ENCODE measurements around the gene PRKAR1A. TPM values are rescaled to one million over a fixed set of nuclear protein-coding genes. Genes with fewer than 3 reads are reported as not detected.
"Not testable (repeated sequence)": the region's sequence is repeated elsewhere in the genome, so short reads cannot be mapped to it uniquely, and the experiment has no call there.

PRKAR1A gene
- total RNA-seq, 3 donors from 2014 or later = 133 to 167 (median 134) TPM

DNA sequence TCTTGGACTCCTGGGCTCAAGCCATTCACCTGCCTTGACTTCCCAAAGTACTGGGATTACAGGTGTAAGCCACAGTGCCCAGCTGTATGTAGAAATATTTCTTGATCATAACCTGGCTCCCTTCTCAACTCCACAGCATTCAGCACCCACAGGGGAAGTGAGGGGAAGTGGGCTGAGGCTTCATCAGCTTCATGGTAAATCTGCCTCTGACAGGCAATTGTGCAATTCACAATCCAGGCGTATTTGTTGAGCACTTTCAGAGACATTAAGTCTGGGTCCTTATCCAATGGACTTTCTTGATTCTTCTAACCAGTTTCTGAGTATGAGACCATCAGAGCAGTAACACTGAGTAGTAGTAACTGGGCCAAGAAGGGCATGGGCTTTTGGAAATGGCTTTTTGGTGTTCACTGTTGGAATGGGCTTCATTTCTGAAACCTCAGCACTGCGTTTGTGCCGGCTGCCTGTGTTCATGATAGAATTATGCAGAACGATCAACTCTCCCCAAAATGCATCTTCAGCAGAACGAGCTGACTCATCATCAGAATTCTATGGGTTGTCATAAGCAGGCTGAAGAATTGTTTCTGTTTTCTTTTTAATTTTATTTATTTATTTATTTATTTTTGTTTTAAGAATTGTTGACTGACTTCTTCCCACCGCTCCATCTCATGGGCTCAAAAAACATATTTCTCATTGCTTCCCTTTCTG is 60.1 kb downstream of the PRKAR1A start:
- Mint-ChIP-seq H3K4me1 (ENCODE audit: low read depth) (no peaks in the 10 kb centered on the region), H3K9me3 (no peaks in the 10 kb centered on the region), H3K27me3 (ENCODE audit: low read depth) (no peaks in the 10 kb centered on the region), H3K36me3 (ENCODE audit: insufficient read depth) (no peaks in the 10 kb centered on the region), H3K4me3 (no peak overlapping the region)
- DNase-seq (no peak), ATAC-seq (no peak)

DNA sequence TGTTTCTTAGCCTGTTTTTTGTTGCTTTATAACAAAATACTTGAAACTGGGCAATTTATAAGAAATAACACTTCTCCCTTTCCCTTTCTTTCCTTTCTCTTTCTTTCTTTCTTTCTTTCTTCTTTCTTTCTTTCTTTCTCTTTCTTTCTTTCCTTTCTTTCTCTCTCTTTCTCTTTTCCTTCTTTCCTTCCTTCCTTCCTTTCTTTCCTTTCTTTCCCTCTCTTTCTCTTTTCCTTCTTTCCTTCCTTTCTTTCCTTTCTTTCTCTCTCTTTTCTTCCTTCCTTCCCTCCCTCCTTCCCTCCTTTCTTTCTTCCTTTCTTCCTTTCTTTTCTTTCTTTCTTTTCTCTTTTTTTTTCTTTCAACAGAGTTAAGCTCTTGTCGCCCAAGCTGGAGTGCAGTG is 61.1 kb downstream of the PRKAR1A start:
- Mint-ChIP-seq H3K4me3 (no peak overlapping the region), H3K27me3 (ENCODE audit: low read depth) (no peaks in the 10 kb centered on the region), H3K36me3 (ENCODE audit: insufficient read depth) (no peaks in the 10 kb centered on the region), H3K4me1 (ENCODE audit: low read depth) (no peaks in the 10 kb centered on the region), H3K9me3 (no peaks in the 10 kb centered on the region)
- no peak for ATAC-seq
- no peak for DNase-seq

DNA sequence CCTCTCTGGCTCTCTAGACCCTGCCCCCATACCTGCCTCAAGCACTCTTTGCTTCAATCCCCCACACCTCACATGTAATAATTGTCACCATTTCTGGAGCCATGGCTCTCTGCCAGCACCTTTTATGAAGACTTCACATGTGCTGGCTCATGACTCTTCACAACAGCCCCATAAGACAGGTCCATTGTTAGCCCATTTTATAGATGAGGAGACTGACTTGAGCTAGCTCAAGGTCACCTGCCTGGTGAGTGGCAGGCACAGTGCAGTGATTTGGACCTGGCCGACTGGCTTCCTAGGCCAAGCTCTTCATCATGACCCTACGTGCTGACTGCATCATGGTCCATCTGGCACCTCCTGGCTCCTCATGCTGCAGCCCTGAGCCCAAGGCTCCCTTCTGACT is 63.9 kb downstream of the PRKAR1A start:
- Mint-ChIP-seq H3K4me3 (no peak overlapping the region), H3K4me1 (ENCODE audit: low read depth) (no peaks in the 10 kb centered on the region), H3K27me3 (ENCODE audit: low read depth) (peaks cover 3% of the 10 kb centered on the region), H3K36me3 (ENCODE audit: insufficient read depth) (no peaks in the 10 kb centered on the region), H3K9me3 (peaks cover 4% of the 10 kb centered on the region)
- ATAC-seq (no peak), DNase-seq (no peak)

DNA sequence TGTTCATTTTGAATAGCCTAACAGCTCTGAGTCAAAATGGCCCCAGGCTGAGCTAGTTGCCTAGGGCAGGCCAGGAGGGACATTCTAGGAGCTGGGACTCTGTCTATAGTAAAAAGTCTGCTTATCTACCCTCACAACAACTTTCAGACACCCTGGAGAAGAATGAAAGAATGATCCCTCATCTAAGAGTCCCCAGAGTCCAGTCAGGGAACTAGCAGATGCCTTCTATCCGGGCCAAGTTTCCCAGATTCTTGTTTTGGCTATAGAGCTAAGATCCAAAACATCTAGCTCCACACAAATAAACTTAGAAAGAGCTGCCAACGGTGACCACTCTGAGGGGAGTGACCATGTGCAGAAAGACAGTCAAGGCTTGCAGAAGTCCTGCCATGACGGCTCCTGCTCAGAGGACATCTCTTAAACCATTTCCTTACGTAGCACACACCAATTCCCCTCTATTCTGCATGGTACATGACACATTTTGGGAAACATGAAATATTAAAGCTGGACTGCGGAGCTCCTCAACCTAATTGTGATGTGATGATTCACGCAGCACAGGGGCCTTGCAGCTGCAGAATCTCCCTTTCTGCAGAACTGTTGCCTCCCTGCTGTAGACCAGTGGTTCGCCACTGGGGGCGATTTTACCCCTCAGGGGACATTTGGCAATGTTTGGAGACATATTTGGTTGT is 64.7 kb downstream of the PRKAR1A start:
- Mint-ChIP-seq H3K4me1 (ENCODE audit: low read depth) (no peaks in the 10 kb centered on the region), H3K4me3 (no peak overlapping the region), H3K27me3 (ENCODE audit: low read depth) (peaks cover 3% of the 10 kb centered on the region), H3K9me3 (peaks cover 4% of the 10 kb centered on the region), H3K36me3 (ENCODE audit: insufficient read depth) (no peaks in the 10 kb centered on the region)
- DNase-seq = no peak
- ATAC-seq = no peak

DNA sequence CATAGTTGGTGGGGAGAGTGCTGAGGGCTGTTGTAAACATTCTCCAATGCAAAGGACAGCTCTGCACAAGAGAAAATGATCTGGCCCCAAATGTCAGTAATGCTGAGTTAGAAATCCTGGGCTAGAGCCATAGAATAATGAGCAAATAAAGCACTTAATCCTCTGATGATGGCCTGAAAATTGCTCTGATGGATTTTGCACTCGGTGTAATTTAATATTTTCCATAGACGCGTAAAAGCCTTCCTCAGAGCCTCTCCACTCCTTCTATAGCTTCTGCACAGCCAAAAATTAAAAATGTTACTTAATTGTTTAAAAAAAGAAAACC is 65.2 kb downstream of the PRKAR1A start:
- Mint-ChIP-seq H3K36me3 (ENCODE audit: insufficient read depth) (no peaks in the 10 kb centered on the region), H3K4me1 (ENCODE audit: low read depth) (no peaks in the 10 kb centered on the region), H3K27me3 (ENCODE audit: low read depth) (peaks cover 3% of the 10 kb centered on the region), H3K4me3 (no peak overlapping the region), H3K9me3 (peaks cover 4% of the 10 kb centered on the region)
- DNase-seq = no peak
- no peak for ATAC-seq

DNA sequence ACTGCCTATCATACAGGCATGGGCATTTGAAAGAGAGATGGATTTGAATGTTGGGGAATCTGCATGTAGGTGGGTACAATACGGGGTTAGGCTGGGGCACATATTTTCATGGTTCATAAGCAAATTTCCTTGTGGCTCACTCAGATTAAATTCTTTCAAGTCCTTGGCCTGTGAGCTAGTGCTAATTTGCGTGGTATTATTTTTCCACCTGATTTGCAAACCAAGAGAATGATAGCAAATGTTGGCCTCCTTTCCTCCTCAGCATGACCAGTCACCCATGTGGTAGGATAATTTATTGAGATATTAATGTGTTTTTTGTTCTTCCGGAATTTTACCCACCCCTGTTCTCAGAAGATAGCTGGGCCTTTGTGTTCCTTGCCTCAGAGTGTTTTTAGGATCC is 66.0 kb downstream of the PRKAR1A start:
- Mint-ChIP-seq H3K4me1 (ENCODE audit: low read depth) (no peaks in the 10 kb centered on the region), H3K9me3 (peaks cover 4% of the 10 kb centered on the region), H3K36me3 (ENCODE audit: insufficient read depth) (no peaks in the 10 kb centered on the region), H3K4me3 (no peak overlapping the region), H3K27me3 (ENCODE audit: low read depth) (peaks cover 3% of the 10 kb centered on the region)
- ATAC-seq = no peak
- no peak for DNase-seq

DNA sequence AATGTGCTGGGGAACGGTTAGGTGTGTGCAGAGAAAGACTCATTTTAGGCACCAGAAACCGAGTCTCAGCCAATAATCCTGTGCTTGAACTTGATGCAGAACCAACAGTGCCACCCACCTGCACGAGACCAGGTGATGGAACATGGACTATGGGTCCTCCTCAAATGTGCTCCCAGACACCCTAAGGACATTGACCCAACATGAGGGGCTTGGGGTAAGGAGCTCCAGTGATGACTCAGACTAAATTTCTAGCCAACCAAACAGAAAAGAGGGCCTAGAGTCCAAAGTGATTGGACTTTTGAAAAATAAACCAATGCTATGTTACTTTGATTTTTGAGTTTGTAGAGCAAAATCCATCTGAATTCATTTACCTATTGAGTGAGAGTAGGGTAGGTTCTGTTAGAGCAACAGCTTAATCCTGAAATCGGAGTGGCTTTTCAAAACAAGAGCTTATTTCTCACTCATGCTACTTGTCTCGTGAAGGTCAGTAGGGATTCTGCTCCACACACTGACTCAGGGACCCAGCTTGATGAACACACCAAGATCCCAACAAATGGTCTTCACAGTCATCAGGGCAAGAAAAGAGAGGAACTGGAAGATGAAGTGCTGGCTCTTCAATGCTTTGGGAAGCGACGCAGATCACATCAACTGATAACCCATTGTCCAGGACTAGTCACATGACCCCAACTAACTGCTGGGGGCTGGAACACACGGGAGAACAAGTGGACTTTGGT is 67.1 kb downstream of the PRKAR1A start:
- no peaks in the 10 kb centered on the region for H3K36me3 Mint-ChIP-seq (ENCODE audit: insufficient read depth)
- ATAC-seq = no peak
- H3K9me3 Mint-ChIP-seq = peaks cover 4% of the 10 kb centered on the region
- DNase-seq = no peak
- no peaks in the 10 kb centered on the region for H3K4me1 Mint-ChIP-seq (ENCODE audit: low read depth)
- H3K27me3 Mint-ChIP-seq (ENCODE audit: low read depth) = peaks cover 5% of the 10 kb centered on the region
- no peak overlapping the region for H3K4me3 Mint-ChIP-seq

DNA sequence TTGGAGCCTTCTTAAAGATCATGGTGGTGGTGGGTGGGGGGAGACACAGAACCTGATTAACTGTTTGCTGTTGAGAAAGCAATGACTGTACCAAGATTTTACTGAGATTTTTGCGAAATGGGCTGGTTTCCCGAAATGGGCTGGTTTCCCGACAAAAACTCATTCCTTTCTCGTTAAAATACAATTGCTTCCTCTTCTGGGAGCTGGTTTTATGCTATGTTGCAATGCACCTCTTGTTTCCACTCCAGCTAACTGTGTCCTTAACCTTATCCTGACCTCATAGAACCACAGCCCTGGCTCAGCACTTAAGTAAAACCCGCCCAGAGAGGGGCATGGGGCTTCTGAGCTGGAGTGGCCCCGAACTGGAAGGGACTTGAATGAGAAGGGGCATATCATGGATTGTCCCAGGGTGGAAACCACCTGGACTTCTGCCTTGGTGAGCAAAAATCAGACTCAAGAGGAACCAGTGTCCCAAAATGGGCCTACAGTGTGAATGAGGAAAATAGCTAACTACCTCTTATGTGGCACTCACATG is 68.1 kb downstream of the PRKAR1A start:
- Mint-ChIP-seq H3K9me3 (peaks cover 4% of the 10 kb centered on the region), H3K4me3 (no peak overlapping the region), H3K4me1 (ENCODE audit: low read depth) (no peaks in the 10 kb centered on the region), H3K36me3 (ENCODE audit: insufficient read depth) (no peaks in the 10 kb centered on the region), H3K27me3 (ENCODE audit: low read depth) (peaks cover 5% of the 10 kb centered on the region)
- no peak for DNase-seq
- ATAC-seq = no peak

DNA sequence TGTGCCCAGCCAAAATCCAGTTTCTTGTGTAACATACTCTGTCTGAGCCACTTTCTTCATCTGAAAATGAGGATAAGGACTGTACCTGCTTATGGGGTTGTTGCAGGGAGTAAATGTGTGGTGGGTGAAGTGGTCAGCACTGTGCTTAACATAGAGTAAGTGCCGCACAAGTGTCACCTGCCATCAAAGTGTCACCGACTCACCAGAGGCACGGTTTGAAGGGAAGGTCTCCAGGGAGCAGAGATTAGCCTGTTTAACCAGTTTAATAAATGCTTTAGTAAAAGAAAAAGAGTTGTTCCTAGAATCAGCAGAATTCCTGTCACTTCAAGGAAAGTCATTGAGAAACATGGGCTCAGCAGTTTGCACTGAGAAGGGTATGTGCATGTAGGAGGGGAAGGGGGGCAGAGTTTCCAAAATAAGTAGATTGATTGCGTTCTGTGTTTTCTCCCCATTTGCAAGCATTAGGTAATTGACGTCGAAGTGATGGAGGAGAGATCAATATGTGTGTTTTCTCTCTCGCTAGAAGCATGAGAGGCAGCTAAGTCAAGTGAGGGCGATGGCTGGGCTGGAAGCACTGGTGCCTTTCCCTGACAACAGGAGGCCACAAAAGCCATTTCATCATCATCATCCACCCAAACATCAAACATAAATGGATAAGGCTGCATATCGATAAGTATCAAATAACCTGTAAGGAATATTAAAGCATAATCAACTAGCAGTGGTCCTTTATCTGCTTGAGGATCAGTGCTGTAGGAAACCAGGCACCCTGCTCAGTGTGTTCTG is 69.8 kb downstream of the PRKAR1A start:
- Mint-ChIP-seq H3K36me3 (ENCODE audit: insufficient read depth) (no peaks in the 10 kb centered on the region), H3K4me3 (no peak overlapping the region), H3K27me3 (ENCODE audit: low read depth) (peaks cover 5% of the 10 kb centered on the region), H3K9me3 (peaks cover 4% of the 10 kb centered on the region), H3K4me1 (ENCODE audit: low read depth) (no peaks in the 10 kb centered on the region)
- no peak for DNase-seq
- no peak for ATAC-seq

DNA sequence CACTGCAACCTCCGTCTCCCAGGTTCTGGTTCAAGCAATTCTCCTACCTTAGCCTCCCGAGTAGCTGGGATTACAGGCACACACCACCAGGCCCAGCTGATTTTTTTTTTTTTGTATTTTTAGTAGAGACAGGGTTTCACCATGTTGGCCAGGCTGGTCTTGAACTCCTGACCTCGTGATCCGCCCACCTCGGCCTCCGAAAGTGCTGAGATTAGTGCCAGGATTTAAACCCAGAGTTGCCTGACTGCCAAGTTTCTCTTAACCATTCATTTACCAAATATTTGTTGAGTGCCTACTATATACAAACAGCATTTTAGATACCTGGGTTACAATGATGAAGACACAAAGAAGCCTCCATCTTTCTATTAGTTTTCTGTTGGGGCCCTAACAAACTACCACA is 70.6 kb downstream of the PRKAR1A start:
- not testable (repeated sequence) for H3K4me1 Mint-ChIP-seq (ENCODE audit: low read depth); DNase-seq; H3K27me3 Mint-ChIP-seq (ENCODE audit: low read depth); H3K9me3 Mint-ChIP-seq; H3K36me3 Mint-ChIP-seq (ENCODE audit: insufficient read depth); H3K4me3 Mint-ChIP-seq; ATAC-seq

DNA sequence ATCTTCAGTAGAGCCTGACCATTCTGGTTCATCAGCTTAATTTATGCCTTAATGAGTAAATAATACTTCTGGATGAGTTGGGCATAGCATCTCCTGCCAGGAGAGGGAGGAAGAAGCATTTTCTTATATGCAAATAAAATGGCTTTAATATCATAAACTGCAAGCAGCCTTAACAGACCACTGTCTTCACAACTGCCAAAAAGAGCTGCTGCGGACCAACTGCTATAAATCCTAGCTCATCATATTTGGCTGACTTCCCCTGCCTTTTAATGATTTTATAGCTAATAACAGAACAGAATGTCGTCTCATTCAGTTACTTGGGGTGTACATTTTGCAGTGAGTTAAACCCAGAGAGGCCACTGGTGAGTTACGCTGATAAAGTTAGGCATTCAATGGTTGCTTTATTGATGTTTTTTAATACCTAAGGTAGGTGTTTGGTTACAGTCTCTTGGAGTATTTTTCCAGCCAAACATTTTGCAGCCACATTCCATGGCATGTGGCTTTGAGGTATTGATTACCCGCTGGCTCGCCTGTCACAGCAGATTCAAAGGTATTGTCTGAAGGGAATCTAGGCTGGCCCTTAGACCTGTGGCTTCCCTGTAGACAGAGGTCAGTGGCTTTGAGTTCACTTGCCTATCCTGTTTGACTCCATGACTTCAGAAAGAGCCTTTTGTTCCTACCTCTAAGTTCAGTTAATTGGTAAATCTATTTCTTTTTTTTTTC is 72.5 kb downstream of the PRKAR1A start:
- no peaks in the 10 kb centered on the region for H3K4me1 Mint-ChIP-seq (ENCODE audit: low read depth)
- ATAC-seq = no peak
- no peak for DNase-seq
- H3K4me3 Mint-ChIP-seq = no peak overlapping the region
- no peaks in the 10 kb centered on the region for H3K9me3 Mint-ChIP-seq
- H3K27me3 Mint-ChIP-seq (ENCODE audit: low read depth) = peaks cover 2% of the 10 kb centered on the region
- no peaks in the 10 kb centered on the region for H3K36me3 Mint-ChIP-seq (ENCODE audit: insufficient read depth)

DNA sequence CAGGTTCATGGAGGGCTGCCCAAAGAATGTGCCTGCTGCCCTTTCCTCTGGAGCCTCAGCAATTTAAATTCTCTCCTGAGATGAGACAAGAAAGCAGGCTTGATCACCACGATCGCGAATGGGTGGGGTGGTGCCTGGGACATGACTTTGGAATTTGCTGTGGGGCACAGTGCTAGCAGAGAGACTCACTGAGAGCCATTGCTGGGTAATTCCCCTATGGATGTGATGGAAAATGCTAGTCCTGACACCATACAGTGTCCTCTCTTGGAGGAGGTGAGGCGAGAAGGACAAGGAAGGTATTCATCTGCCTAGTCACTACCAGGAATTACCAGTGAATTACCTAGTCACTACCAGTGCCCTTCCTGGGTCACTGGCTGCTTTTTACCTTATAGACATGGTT is 73.4 kb downstream of the PRKAR1A start:
- no peak for ATAC-seq
- H3K4me3 Mint-ChIP-seq = no peak overlapping the region
- DNase-seq = no peak
- no peaks in the 10 kb centered on the region for H3K4me1 Mint-ChIP-seq (ENCODE audit: low read depth)
- no peaks in the 10 kb centered on the region for H3K36me3 Mint-ChIP-seq (ENCODE audit: insufficient read depth)
- H3K27me3 Mint-ChIP-seq (ENCODE audit: low read depth) = peaks cover 2% of the 10 kb centered on the region
- H3K9me3 Mint-ChIP-seq = no peaks in the 10 kb centered on the region

DNA sequence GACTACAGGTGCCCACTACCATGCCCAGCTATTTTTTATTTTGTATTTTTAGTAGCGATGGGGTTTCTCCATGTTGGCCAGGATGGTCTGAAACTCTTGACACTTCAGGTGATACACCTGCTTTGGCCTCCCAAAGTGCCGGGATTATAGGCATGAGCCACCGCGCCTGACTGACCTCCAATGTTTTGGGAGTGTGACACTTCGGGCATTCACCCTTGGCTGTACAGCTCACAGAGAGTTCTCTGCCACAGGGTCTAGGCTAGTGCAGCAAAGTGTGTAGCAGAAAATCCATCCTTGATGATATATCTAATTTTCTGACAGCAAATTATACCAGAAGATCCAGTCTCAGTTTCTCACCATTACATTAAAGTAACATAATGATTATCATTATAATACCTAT is 74.8 kb downstream of the PRKAR1A start:
- Mint-ChIP-seq H3K4me3 (no peak overlapping the region), H3K36me3 (ENCODE audit: insufficient read depth) (no peaks in the 10 kb centered on the region), H3K9me3 (no peaks in the 10 kb centered on the region), H3K4me1 (ENCODE audit: low read depth) (no peaks in the 10 kb centered on the region), H3K27me3 (ENCODE audit: low read depth) (peaks cover 9% of the 10 kb centered on the region)
- DNase-seq = no peak
- ATAC-seq = no peak

DNA sequence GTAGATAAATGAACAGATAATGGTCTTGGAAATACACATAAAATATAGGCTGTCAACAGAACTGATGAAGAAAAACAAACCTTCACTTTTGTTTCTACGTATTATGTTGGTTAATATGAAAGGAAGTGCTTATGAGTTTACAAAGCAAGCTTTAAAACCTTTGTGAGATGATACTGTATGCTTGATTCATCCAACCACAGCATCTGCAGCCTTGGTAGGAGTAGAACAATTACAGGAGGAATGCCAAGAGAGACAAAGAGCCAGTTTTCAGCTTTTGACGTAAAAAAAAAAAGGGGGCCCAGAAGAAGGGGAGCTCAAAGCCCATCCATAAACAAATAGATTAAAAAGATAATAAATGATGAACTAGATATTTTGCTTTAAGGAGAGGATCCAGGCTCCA is 75.6 kb downstream of the PRKAR1A start:
- DNase-seq (no peak), ATAC-seq (no peak)
- Mint-ChIP-seq H3K36me3 (ENCODE audit: insufficient read depth) (no peaks in the 10 kb centered on the region), H3K27me3 (ENCODE audit: low read depth) (peaks cover 15% of the 10 kb centered on the region), H3K4me3 (no peak overlapping the region), H3K9me3 (no peaks in the 10 kb centered on the region), H3K4me1 (ENCODE audit: low read depth) (no peaks in the 10 kb centered on the region)
